Esophagus muscularis mucosa (tissue), 4 donors: ENCODE data around the gene NRXN3.

ENCODE experiments used
- CTCF ChIP-seq, 3 experiments: fragments of 200-600 bp in 2 of 3; fragments of 450-650 bp in 1 of 3; sonication (generic) in 2 of 3; IDR thresholded peaks; one replicate each; pipeline ENCODE4 v1.5.1; 2017 to 2019; ENCODE audit warnings: antibody characterized with exemption in 3 of 3, mild to moderate bottlenecking in 2 of 3, moderate library complexity in 1 of 3
- EP300 ChIP-seq: sonication (generic); formaldehyde crosslinking; IDR thresholded peaks from one replicate; pipeline ENCODE4 v1.6.1; 2017; ENCODE audit warnings: antibody characterized with exemption
- POLR2A ChIP-seq: fragments of 450-650 bp; IDR thresholded peaks from one replicate; pipeline ENCODE4 v1.6.1; 2017; ENCODE audit warnings: antibody characterized with exemption, moderate library complexity, mild to moderate bottlenecking, low read depth

DNA sequence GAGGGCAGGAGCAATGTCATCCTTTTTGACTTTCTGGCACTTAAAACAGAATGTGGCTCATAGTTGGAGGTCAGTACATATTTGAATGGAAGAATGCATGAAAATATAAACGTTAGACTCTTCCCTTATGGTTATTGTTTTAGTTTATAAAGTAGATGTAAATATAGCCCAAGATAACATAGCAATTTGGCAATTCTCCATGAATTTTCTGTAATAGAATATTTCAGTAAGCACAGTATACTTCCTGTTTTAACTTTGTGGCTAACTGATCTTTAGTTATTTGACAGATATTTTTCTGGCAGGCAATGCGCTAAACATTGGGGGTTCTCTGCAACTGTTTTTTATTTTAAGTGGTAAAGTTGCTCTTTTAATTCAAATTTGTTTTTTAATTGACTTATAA lies 763.0 kb downstream of the NRXN3 start:
- TF ChIP-seq CTCF (IDR thresholded peaks at IDR 0.05) (no peak), POLR2A (no peak), EP300 (no peak)
